K562 (cell line): ENCODE results near the gene SATB1. TPM values are rescaled to one million over a fixed set of nuclear protein-coding genes. Genes with fewer than 3 reads are reported as not detected.

Experiments used
- TRIM24 ChIP-seq, 2 experiments: fragments of 450-650 bp; IDR thresholded peaks; 2 replicates each; pipeline ENCODE4 v1.6.1; 2016
- ZKSCAN3 ChIP-seq: fragments of 250-450 bp; sonication (Bioruptor Pico); IDR thresholded peaks from 2 replicates; pipeline ENCODE4 v1.4.0; 2020
- ZZZ3 ChIP-seq: fragments of 450-650 bp; IDR thresholded peaks from 2 replicates; pipeline ENCODE4 v1.6.1; 2016; ENCODE audit warnings: antibody characterized with exemption, mild to moderate bottlenecking, moderate library complexity
- polyA plus RNA-seq, 8 experiments: library from polyadenylated mRNA; depleted of rRNA in 4 of 8; stranded (reverse) in 5 of 8; unstranded in 3 of 8; fragments of >200 nt; fragmentation: Nextera tagmentation in 2 of 8; fragmentation: Illumina TruSeq in 1 of 8; extraction: Ambion mirVana in 2 of 8; extraction: Trizol in 1 of 8; gene quantifications; 2 replicates each; pipeline versions ENCODE4 v1.2.1 to v1.2.3, GENCODE V29; 2011 to 2014; ENCODE audit warnings: inconsistent platforms in 1 of 8, missing spikeins in 1 of 8
- total RNA-seq, 7 experiments: library from RNA; depleted of rRNA in 6 of 7; stranded (reverse); fragments of >200 nt in 6 of 7; fragmentation: Illumina TruSeq in 2 of 7; extraction: Trizol in 2 of 7; gene quantifications; 2 replicates each; pipeline versions ENCODE4 v1.2.1 to v1.2.3, GENCODE V29; 2011 to 2021; ENCODE audit warnings: low replicate concordance in 1 of 7
- TF ChIP-seq, protein P1 (sequence below), 2 experiments: fragments of 450-650 bp; IDR thresholded peaks; 2 replicates each; pipeline ENCODE4 v1.6.1; 2016; ENCODE audit warnings: mild to moderate bottlenecking in 2 of 2, borderline replicate concordance in 1 of 2, low read depth in 1 of 2, moderate library complexity in 1 of 2
- TF ChIP-seq, protein P2 (sequence below): fragments of 250-450 bp; sonication (Bioruptor Pico); IDR thresholded peaks from 2 replicates; pipeline ENCODE4 v1.8.0; 2021; ENCODE audit warnings: moderate library complexity, mild to moderate bottlenecking, inconsistent platforms

The SATB1 gene
- total and polyA plus RNA-seq, 9 of the 15 experiments (the other 6 are each of a cell fraction or from before 2014, with no cell fraction given), result 0.03 to 2.5 (median 0.15) TPM; not detected in 1

DNA sequence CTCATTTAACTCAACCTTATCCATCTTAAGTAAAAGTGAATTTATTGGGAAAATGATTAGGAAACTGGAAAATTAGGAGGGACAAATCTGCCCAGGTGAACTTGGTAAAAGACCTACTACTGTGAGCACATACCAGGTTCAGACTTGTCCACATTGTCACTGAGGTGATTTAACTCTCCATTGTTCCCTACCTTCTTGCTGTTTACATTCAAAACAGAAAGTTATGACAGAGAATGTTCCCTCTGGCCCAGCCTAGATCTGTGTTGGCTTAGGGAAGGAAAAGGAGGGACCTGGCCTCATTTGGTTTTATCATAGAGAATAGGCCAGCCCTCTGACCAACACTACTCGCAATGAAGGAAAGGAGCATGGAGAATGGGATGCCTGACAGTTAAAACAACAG lies 117.6 kb downstream of the SATB1 start (continued):
- TF ChIP-seq, protein P1, sequence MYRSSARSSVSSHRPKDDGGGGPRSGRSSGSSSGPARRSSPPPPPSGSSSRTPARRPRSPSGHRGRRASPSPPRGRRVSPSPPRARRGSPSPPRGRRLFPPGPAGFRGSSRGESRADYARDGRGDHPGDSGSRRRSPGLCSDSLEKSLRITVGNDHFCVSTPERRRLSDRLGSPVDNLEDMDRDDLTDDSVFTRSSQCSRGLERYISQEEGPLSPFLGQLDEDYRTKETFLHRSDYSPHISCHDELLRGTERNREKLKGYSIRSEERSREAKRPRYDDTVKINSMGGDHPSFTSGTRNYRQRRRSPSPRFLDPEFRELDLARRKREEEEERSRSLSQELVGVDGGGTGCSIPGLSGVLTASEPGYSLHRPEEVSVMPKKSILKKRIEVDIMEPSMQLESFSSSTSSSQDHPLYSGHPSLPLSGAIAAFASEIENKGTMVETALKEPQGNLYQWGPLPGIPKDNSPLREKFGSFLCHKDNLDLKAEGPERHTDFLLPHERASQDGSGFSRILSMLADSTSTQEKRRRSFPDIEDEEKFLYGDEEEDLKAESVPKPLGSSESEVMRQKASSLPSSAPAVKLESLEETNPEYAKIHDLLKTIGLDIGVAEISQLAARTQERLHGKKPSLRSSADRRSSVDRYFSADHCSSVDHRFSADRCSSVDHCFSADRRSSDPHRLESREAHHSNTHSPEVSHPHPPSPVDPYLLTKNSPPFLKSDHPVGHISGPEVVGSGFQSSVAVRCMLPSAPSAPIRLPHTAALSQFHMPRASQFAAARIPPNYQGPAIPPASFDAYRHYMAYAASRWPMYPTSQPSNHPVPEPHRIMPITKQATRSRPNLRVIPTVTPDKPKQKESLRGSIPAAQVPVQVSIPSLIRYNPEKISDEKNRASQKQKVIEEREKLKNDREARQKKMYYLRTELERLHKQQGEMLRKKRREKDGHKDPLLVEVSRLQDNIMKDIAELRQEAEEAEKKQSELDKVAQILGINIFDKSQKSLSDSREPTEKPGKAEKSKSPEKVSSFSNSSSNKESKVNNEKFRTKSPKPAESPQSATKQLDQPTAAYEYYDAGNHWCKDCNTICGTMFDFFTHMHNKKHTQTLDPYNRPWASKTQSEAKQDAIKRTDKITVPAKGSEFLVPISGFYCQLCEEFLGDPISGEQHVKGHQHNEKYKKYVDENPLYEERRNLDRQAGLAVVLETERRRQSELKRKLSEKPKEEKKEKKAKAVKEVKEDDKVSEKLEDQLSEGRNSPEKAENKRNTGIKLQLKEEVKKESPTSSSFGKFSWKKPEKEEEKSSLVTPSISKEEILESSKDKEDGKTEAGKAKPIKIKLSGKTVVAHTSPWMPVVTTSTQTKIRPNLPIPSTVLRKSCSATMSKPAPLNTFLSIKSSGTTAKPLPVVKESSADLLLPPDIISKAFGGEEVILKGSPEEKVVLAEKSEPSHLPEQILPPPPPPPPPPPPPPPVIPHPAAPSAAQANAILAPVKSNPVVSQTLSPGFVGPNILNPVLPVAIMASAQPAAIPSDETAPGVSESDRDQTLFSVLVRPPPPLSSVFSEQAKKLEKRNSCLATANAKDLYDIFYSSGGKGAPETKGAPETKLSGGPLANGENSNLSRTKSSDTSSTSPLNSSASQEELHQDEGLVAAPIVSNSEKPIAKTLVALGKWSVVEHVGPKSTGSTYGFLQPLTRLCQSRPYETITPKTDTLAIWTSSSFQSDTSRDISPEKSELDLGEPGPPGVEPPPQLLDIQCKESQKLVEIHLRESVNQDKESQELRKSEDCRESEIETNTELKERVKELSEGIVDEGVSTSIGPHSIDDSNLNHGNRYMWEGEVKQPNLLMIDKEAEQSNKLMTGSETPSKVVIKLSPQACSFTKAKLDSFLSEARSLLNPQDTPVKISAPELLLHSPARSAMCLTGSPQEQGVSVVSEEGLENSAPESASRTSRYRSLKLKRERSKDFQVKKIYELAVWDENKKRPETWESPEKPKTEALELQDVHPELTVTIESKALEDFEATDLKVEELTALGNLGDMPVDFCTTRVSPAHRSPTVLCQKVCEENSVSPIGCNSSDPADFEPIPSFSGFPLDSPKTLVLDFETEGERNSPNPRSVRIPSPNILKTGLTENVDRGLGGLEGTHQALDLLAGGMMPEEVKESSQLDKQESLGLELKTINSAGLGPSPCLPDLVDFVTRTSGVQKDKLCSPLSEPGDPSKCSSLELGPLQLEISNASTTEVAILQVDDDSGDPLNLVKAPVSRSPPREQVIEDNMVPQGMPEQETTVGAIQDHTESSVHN (IDR thresholded peaks at IDR 0.05; ENCODE audit: borderline replicate concordance in 1 of 2, low read depth in 1 of 2), result no peak
- TF ChIP-seq ZKSCAN3 (CRISPR knock-in tag) (no peak), TRIM24 (IDR thresholded peaks at IDR 0.05) (no peak), ZZZ3 (no peak)
- TF ChIP-seq, protein P2, sequence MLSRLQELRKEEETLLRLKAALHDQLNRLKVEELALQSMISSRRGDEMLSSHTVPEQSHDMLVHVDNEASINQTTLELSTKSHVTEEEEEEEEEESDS (CRISPR knock-in tag), result no peak
- TF ChIP-seq, all 486 proteins: peak for 0
